ENCODE measurements around the gene ZNF764.
A peak's percentile ranks its signal among the peaks of the same experiment; 100 is the strongest.

Gene ZNF764

GRCh38 chr16:30585022-30585399 is 26.8 kb upstream of the ZNF764 start:
- Mint-ChIP-seq H3K4me3 (peak overlapping the region; percentile 95), H3K27me3 (no peaks in the 10 kb centered on the region), H3K9me3 (no peaks in the 10 kb centered on the region), H3K4me1 (ENCODE audit: low read depth) (peaks cover 37% of the 10 kb centered on the region), H3K27ac (peak overlapping the region; percentile 80), H3K36me3 (ENCODE audit: low read depth) (peaks cover 42% of the 10 kb centered on the region)

- H3K27ac Mint-ChIP-seq: no peak overlapping the region
- H3K4me3 Mint-ChIP-seq: no peak overlapping the region
- peaks cover 51% of the 10 kb centered on the region for H3K36me3 Mint-ChIP-seq (ENCODE audit: low read depth)
- no peaks in the 10 kb centered on the region for H3K9me3 Mint-ChIP-seq
- no peaks in the 10 kb centered on the region for H3K27me3 Mint-ChIP-seq
- peaks cover 34% of the 10 kb centered on the region for H3K4me1 Mint-ChIP-seq (ENCODE audit: low read depth)
Observed at GRCh38 chr16:30582611-30583340, 24.6 kb upstream of the ZNF764 start.

GRCh38 chr16:30581457-30581856 is 23.3 kb upstream of the ZNF764 start:
- peaks cover 44% of the 10 kb centered on the region for H3K36me3 Mint-ChIP-seq (ENCODE audit: low read depth)
- no peaks in the 10 kb centered on the region for H3K27me3 Mint-ChIP-seq
- H3K9me3 Mint-ChIP-seq: no peaks in the 10 kb centered on the region
- peaks cover 25% of the 10 kb centered on the region for H3K4me1 Mint-ChIP-seq (ENCODE audit: low read depth)
- H3K27ac Mint-ChIP-seq: no peak overlapping the region
- no peak overlapping the region for H3K4me3 Mint-ChIP-seq

GRCh38 chr16:30574678-30575077 is 16.5 kb upstream of the ZNF764 start:
- H3K9me3 Mint-ChIP-seq: no peaks in the 10 kb centered on the region
- peak overlapping the region; percentile 22 for H3K27ac Mint-ChIP-seq
- peaks cover 11% of the 10 kb centered on the region for H3K36me3 Mint-ChIP-seq (ENCODE audit: low read depth)
- H3K27me3 Mint-ChIP-seq: no peaks in the 10 kb centered on the region
- no peak overlapping the region for H3K4me3 Mint-ChIP-seq
- H3K4me1 Mint-ChIP-seq (ENCODE audit: low read depth): peaks cover 42% of the 10 kb centered on the region

GRCh38 chr16:30571445-30572322 is 13.5 kb upstream of the ZNF764 start, which contains the start of gene ZNF688:
Gene ZNF688, minus strand, starts transcription at chr16:30571714. Its CDS starts 85 bp downstream, at chr16:30571629.
- Mint-ChIP-seq H3K36me3 (ENCODE audit: low read depth) (no peaks in the 10 kb centered on the region), H3K4me1 (ENCODE audit: low read depth) (peaks cover 69% of the 10 kb centered on the region), H3K27ac (peak within 1 kb of the TSS; percentile 91), H3K27me3 (no peaks in the 10 kb centered on the region), H3K4me3 (peak within 1 kb of the TSS; percentile 99), H3K9me3 (no peaks in the 10 kb centered on the region)

GRCh38 chr16:30570636-30571444 is 12.7 kb upstream of the ZNF764 start:
- H3K27me3 Mint-ChIP-seq: no peaks in the 10 kb centered on the region
- peak overlapping the region; percentile 91 for H3K27ac Mint-ChIP-seq
- H3K4me3 Mint-ChIP-seq: peak overlapping the region; percentile 85
- H3K4me1 Mint-ChIP-seq (ENCODE audit: low read depth): peaks cover 72% of the 10 kb centered on the region
- H3K9me3 Mint-ChIP-seq: no peaks in the 10 kb centered on the region
- no peaks in the 10 kb centered on the region for H3K36me3 Mint-ChIP-seq (ENCODE audit: low read depth)

- peak overlapping the region; percentile 91 for H3K27ac Mint-ChIP-seq
- H3K4me1 Mint-ChIP-seq (ENCODE audit: low read depth): peaks cover 64% of the 10 kb centered on the region
- H3K4me3 Mint-ChIP-seq: peak overlapping the region; percentile 85
- no peaks in the 10 kb centered on the region for H3K27me3 Mint-ChIP-seq
- no peaks in the 10 kb centered on the region for H3K9me3 Mint-ChIP-seq
- no peaks in the 10 kb centered on the region for H3K36me3 Mint-ChIP-seq (ENCODE audit: low read depth)
Observed at GRCh38 chr16:30569746-30570635, 11.8 kb upstream of the ZNF764 start.

- Mint-ChIP-seq H3K27me3 (no peaks in the 10 kb centered on the region), H3K9me3 (no peaks in the 10 kb centered on the region), H3K4me3 (no peak overlapping the region), H3K4me1 (ENCODE audit: low read depth) (peaks cover 59% of the 10 kb centered on the region), H3K36me3 (ENCODE audit: low read depth) (no peaks in the 10 kb centered on the region), H3K27ac (no peak overlapping the region)
Observed at GRCh38 chr16:30569281-30569680, 11.1 kb upstream of the ZNF764 start.

- Mint-ChIP-seq H3K27me3 (no peaks in the 10 kb centered on the region), H3K27ac (peak overlapping the region; percentile 91), H3K36me3 (ENCODE audit: low read depth) (no peaks in the 10 kb centered on the region), H3K9me3 (no peaks in the 10 kb centered on the region), H3K4me3 (peak overlapping the region; percentile 74), H3K4me1 (ENCODE audit: low read depth) (peaks cover 54% of the 10 kb centered on the region)
Observed at GRCh38 chr16:30567991-30568638, 9.9 kb upstream of the ZNF764 start.

GRCh38 chr16:30567160-30567990 is 9.2 kb upstream of the ZNF764 start:
- peaks cover 48% of the 10 kb centered on the region for H3K4me1 Mint-ChIP-seq (ENCODE audit: low read depth)
- H3K9me3 Mint-ChIP-seq: no peaks in the 10 kb centered on the region
- no peaks in the 10 kb centered on the region for H3K36me3 Mint-ChIP-seq (ENCODE audit: low read depth)
- H3K27me3 Mint-ChIP-seq: no peaks in the 10 kb centered on the region
- H3K27ac Mint-ChIP-seq: peak overlapping the region; percentile 91
- peak overlapping the region; percentile 74 for H3K4me3 Mint-ChIP-seq

GRCh38 chr16:30566531-30566930 is 8.4 kb upstream of the ZNF764 start:
- H3K9me3 Mint-ChIP-seq: no peaks in the 10 kb centered on the region
- no peaks in the 10 kb centered on the region for H3K27me3 Mint-ChIP-seq
- no peaks in the 10 kb centered on the region for H3K36me3 Mint-ChIP-seq (ENCODE audit: low read depth)
- H3K4me3 Mint-ChIP-seq: no peak overlapping the region
- peak overlapping the region; percentile 89 for H3K27ac Mint-ChIP-seq
- peaks cover 43% of the 10 kb centered on the region for H3K4me1 Mint-ChIP-seq (ENCODE audit: low read depth)

GRCh38 chr16:30565984-30566383 is 7.8 kb upstream of the ZNF764 start:
- Mint-ChIP-seq H3K4me1 (ENCODE audit: low read depth) (peaks cover 46% of the 10 kb centered on the region), H3K4me3 (no peak overlapping the region)

GRCh38 chr16:30565526-30565925 is 7.4 kb upstream of the ZNF764 start:
- no peak overlapping the region for H3K4me3 Mint-ChIP-seq
- H3K36me3 Mint-ChIP-seq (ENCODE audit: low read depth): no peaks in the 10 kb centered on the region
- no peaks in the 10 kb centered on the region for H3K27me3 Mint-ChIP-seq
- no peaks in the 10 kb centered on the region for H3K9me3 Mint-ChIP-seq
- peaks cover 45% of the 10 kb centered on the region for H3K4me1 Mint-ChIP-seq (ENCODE audit: low read depth)
- no peak overlapping the region for H3K27ac Mint-ChIP-seq

More at GRCh38 chr16:30565984-30566383, 7.8 kb upstream of the ZNF764 start:
- Mint-ChIP-seq H3K36me3 (ENCODE audit: low read depth) (no peaks in the 10 kb centered on the region), H3K27ac (no peak overlapping the region), H3K9me3 (no peaks in the 10 kb centered on the region), H3K27me3 (no peaks in the 10 kb centered on the region)
